HepG2 (cell line): ENCODE results near the gene CD7. TPM values are rescaled to one million over a fixed set of nuclear protein-coding genes. Genes with fewer than 3 reads are reported as not detected.

Experiments
- ARHGAP35 ChIP-seq: sonication (generic); formaldehyde crosslinking; IDR thresholded peaks from 2 replicates; pipeline ENCODE4 v1.9.0; 2022; ENCODE audit warnings: mild to moderate bottlenecking, inconsistent platforms, moderate library complexity, missing genetic modification reagents, borderline replicate concordance
- DNMT1 ChIP-seq: sonication (generic); formaldehyde crosslinking; IDR thresholded peaks from 2 replicates; pipeline ENCODE4 v1.5.1; 2020; ENCODE audit warnings: mild to moderate bottlenecking, missing genetic modification reagents
- HOXA7 ChIP-seq: sonication (generic); formaldehyde crosslinking; IDR thresholded peaks from 2 replicates; pipeline ENCODE4 v1.8.1; 2022; ENCODE audit warnings: mild to moderate bottlenecking, missing genetic modification reagents, moderate library complexity
- NCOA2 ChIP-seq: sonication (generic); formaldehyde crosslinking; IDR thresholded peaks from 2 replicates; pipeline ENCODE4 v1.8.0; 2022; ENCODE audit warnings: inconsistent platforms
- SAP130 ChIP-seq: IDR thresholded peaks from 2 replicates; pipeline ENCODE4 v1.6.1; 2016; ENCODE audit warnings: low read depth
- U2AF1 ChIP-seq: fragments of 200-400 bp; formaldehyde crosslinking; optimal IDR thresholded peaks from 2 replicates; pipeline ENCODE3; 2017; ENCODE audit warnings: mild to moderate bottlenecking, low read depth, low read length
- ZC3H4 ChIP-seq: sonication (generic); formaldehyde crosslinking; IDR thresholded peaks from 2 replicates; pipeline ENCODE4 v1.4.0; 2020; ENCODE audit warnings: missing genetic modification reagents, borderline replicate concordance
- ZNF383 ChIP-seq: sonication (generic); formaldehyde crosslinking; IDR thresholded peaks from 2 replicates; pipeline ENCODE4 v1.4.0; 2020; ENCODE audit warnings: missing genetic modification reagents, mild to moderate bottlenecking, borderline replicate concordance
- ZNF746 ChIP-seq: sonication (generic); formaldehyde crosslinking; IDR thresholded peaks from 2 replicates; pipeline ENCODE4 v1.8.0; 2022; ENCODE audit warnings: mild to moderate bottlenecking, missing genetic modification reagents
- polyA plus RNA-seq, 8 experiments: library from polyadenylated mRNA; depleted of rRNA in 3 of 8; stranded (reverse) in 7 of 8; unstranded in 1 of 8; fragments of >200 nt; fragmentation: Illumina TruSeq in 4 of 8; extraction: Trizol in 4 of 8; gene quantifications; 2 replicates each; pipeline versions ENCODE4 v1.2.1 to v1.2.3, GENCODE V29; 2011 to 2016; ENCODE audit warnings: low read depth in 4 of 8, missing spikeins in 1 of 8, mixed read lengths in 1 of 8; ENCODE audit not compliant: insufficient read depth in 1 of 8
- total RNA-seq, 5 experiments: library from RNA; depleted of rRNA; stranded (reverse); fragments of >200 nt; fragmentation: Illumina TruSeq; extraction: Trizol; gene quantifications; 2 replicates each; pipeline ENCODE4 v1.2.3, GENCODE V29; 2016; ENCODE audit warnings: low read depth in 1 of 5
- TF ChIP-seq, protein P1 (sequence below): sonication (generic); formaldehyde crosslinking; IDR thresholded peaks from 2 replicates; pipeline ENCODE4 v1.5.1; 2020; ENCODE audit warnings: mild to moderate bottlenecking, missing genetic modification reagents, moderate library complexity
- TF ChIP-seq, protein P2 (sequence below): sonication (generic); formaldehyde crosslinking; IDR thresholded peaks from 2 replicates; pipeline ENCODE4 v1.5.0; 2020; ENCODE audit warnings: missing genetic modification reagents
- TF ChIP-seq, protein P3 (sequence below): sonication (generic); formaldehyde crosslinking; IDR thresholded peaks from 2 replicates; pipeline ENCODE4 v1.8.0; 2023; ENCODE audit warnings: mild to moderate bottlenecking, missing genetic modification reagents
- TF ChIP-seq, protein P4 (sequence below): IDR thresholded peaks from 2 replicates; pipeline ENCODE4 v1.6.1; 2016; ENCODE audit warnings: low read depth
- TF ChIP-seq, protein P5 (sequence below): sonication (generic); formaldehyde crosslinking; IDR thresholded peaks from 2 replicates; pipeline ENCODE4 v1.5.1; 2020; ENCODE audit warnings: missing genetic modification reagents, mild to moderate bottlenecking, borderline replicate concordance
- TF ChIP-seq, protein P6 (sequence below): sonication (generic); formaldehyde crosslinking; IDR thresholded peaks from 2 replicates; pipeline ENCODE4 v1.4.0; 2020; ENCODE audit warnings: missing genetic modification reagents

The CD7 gene
- total and polyA plus RNA-seq, 2 of the 13 experiments (the other 11 are each of a cell fraction or from before 2014, with no cell fraction given), result 67.6 to 76.4 TPM

DNA sequence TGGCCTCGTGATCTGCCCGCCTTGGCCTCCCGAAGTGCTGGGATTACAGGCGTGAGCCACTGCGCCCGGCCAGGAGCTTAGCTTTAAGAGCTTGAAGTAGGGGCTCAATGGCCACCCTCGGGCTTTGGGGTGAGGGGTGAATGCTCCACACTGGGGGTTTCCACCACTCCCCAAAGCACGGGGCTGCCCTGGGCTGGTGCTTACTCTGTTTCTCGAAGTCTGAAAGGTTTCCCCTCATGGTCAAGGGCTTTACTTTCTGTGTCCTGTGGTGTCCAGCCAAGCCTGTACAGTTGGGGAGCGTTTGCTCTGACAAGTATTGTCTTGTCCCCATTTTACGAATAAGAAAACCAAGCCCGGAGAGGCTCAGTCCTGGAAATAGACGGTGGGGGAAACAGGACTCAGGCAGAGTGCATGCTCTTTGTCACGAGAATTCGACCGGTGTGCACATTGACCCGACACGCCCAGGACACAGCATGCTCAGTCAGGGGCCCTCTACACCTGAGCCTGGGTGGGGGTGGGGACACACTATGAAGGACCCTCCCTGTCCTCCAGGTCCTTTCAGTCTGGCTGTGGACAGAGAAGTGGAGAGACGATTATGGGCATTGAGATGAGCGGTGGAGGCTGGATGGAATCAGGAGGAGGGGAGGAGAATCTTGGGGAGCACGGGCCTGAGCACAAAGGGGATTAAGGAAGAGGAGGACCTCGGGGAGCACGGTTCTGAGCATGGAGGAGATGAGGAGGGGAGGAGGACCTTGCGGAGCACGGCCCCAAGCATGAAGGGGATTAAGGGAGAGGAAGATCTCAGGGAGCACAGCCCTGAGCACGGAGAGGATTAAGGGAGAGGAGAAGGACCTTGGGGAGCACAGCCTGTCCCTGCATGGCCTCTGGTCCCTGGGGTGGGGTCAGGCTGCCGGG, 7.5 kb downstream of the CD7 start (continued):
- TF ChIP-seq, protein P1, sequence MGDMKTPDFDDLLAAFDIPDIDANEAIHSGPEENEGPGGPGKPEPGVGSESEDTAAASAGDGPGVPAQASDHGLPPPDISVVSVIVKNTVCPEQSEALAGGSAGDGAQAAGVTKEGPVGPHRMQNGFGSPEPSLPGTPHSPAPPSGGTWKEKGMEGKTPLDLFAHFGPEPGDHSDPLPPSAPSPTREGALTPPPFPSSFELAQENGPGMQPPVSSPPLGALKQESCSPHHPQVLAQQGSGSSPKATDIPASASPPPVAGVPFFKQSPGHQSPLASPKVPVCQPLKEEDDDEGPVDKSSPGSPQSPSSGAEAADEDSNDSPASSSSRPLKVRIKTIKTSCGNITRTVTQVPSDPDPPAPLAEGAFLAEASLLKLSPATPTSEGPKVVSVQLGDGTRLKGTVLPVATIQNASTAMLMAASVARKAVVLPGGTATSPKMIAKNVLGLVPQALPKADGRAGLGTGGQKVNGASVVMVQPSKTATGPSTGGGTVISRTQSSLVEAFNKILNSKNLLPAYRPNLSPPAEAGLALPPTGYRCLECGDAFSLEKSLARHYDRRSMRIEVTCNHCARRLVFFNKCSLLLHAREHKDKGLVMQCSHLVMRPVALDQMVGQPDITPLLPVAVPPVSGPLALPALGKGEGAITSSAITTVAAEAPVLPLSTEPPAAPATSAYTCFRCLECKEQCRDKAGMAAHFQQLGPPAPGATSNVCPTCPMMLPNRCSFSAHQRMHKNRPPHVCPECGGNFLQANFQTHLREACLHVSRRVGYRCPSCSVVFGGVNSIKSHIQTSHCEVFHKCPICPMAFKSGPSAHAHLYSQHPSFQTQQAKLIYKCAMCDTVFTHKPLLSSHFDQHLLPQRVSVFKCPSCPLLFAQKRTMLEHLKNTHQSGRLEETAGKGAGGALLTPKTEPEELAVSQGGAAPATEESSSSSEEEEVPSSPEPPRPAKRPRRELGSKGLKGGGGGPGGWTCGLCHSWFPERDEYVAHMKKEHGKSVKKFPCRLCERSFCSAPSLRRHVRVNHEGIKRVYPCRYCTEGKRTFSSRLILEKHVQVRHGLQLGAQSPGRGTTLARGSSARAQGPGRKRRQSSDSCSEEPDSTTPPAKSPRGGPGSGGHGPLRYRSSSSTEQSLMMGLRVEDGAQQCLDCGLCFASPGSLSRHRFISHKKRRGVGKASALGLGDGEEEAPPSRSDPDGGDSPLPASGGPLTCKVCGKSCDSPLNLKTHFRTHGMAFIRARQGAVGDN (CRISPR knock-in tag), result peak; percentile 94
- TF ChIP-seq ZNF746, result no peak; the same call in 1 of the 2 replicates
- TF ChIP-seq, protein P2, sequence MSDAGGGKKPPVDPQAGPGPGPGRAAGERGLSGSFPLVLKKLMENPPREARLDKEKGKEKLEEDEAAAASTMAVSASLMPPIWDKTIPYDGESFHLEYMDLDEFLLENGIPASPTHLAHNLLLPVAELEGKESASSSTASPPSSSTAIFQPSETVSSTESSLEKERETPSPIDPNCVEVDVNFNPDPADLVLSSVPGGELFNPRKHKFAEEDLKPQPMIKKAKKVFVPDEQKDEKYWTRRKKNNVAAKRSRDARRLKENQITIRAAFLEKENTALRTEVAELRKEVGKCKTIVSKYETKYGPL (CRISPR knock-in tag), result no peak
- TF ChIP-seq DNMT1 (CRISPR knock-in tag), result no peak
- TF ChIP-seq U2AF1, result no peak
- TF ChIP-seq, protein P3, sequence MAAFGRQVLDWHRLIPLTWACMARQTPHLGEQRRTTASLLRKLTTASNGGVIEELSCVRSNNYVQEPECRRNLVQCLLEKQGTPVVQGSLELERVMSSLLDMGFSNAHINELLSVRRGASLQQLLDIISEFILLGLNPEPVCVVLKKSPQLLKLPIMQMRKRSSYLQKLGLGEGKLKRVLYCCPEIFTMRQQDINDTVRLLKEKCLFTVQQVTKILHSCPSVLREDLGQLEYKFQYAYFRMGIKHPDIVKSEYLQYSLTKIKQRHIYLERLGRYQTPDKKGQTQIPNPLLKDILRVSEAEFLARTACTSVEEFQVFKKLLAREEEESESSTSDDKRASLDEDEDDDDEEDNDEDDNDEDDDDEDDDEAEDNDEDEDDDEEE, result 0 out of 2 replicates have a peak, but pooled peaks have one; percentile 47
- peak; percentile 60 for TF ChIP-seq SAP130
- TF ChIP-seq, protein P4, sequence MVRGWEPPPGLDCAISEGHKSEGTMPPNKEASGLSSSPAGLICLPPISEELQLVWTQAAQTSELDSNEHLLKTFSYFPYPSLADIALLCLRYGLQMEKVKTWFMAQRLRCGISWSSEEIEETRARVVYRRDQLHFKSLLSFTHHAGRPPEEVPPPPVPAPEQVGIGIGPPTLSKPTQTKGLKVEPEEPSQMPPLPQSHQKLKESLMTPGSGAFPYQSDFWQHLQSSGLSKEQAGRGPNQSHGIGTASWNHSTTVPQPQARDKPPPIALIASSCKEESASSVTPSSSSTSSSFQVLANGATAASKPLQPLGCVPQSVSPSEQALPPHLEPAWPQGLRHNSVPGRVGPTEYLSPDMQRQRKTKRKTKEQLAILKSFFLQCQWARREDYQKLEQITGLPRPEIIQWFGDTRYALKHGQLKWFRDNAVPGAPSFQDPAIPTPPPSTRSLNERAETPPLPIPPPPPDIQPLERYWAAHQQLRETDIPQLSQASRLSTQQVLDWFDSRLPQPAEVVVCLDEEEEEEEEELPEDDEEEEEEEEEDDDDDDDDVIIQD, result no peak
- TF ChIP-seq ZNF383 (CRISPR knock-in tag), result no peak
- TF ChIP-seq ARHGAP35 (CRISPR knock-in tag), result no peak
- TF ChIP-seq ZC3H4, result no peak
- TF ChIP-seq, protein P5, sequence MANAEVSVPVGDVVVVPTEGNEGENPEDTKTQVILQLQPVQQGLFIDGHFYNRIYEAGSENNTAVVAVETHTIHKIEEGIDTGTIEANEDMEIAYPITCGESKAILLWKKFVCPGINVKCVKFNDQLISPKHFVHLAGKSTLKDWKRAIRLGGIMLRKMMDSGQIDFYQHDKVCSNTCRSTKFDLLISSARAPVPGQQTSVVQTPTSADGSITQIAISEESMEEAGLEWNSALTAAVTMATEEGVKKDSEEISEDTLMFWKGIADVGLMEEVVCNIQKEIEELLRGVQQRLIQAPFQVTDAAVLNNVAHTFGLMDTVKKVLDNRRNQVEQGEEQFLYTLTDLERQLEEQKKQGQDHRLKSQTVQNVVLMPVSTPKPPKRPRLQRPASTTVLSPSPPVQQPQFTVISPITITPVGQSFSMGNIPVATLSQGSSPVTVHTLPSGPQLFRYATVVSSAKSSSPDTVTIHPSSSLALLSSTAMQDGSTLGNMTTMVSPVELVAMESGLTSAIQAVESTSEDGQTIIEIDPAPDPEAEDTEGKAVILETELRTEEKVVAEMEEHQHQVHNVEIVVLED (CRISPR knock-in tag), result no peak
- TF ChIP-seq, protein P6, sequence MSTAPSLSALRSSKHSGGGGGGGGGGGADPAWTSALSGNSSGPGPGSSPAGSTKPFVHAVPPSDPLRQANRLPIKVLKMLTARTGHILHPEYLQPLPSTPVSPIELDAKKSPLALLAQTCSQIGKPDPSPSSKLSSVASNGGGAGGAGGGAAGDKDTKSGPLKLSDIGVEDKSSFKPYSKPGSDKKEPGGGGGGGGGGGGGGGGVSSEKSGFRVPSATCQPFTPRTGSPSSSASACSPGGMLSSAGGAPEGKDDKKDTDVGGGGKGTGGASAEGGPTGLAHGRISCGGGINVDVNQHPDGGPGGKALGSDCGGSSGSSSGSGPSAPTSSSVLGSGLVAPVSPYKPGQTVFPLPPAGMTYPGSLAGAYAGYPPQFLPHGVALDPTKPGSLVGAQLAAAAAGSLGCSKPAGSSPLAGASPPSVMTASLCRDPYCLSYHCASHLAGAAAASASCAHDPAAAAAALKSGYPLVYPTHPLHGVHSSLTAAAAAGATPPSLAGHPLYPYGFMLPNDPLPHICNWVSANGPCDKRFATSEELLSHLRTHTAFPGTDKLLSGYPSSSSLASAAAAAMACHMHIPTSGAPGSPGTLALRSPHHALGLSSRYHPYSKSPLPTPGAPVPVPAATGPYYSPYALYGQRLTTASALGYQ (CRISPR knock-in tag), result no peak
- no peak for TF ChIP-seq HOXA7 (CRISPR knock-in tag)
- TF ChIP-seq NCOA2 (CRISPR knock-in tag), result peak; percentile 36; the same call in 1 of the 2 replicates
